GM19351 (cell line): Measurements from ENCODE around the gene CDAN1.
"Not testable (repeated sequence)": the region's sequence is repeated elsewhere in the genome, so short reads cannot be mapped to it uniquely, and the experiment has no call there.

Source experiments
- ATAC-seq: cut with Tn5 transposase; IDR thresholded peaks from one replicate; pipeline ENCODE4 v1.9.1; 2021; ENCODE audit warnings: mild to moderate bottlenecking, moderate library complexity; ENCODE audit not compliant: unreplicated experiment

The CDAN1 gene

GRCh38 chr15:42712584-42712983, 24.3 kb downstream of the CDAN1 start:
- ATAC-seq = no peak

GRCh38 chr15:42711746-42712145, 25.2 kb downstream of the CDAN1 start:
- no peak for ATAC-seq

- ATAC-seq = no peak
These were observed 26.3 kb downstream of the CDAN1 start for GRCh38 chr15:42710662-42711061.

- ATAC-seq = no peak
These were observed 28.9 kb downstream of the CDAN1 start for GRCh38 chr15:42707873-42708544.

- no peak for ATAC-seq
These were observed 29.9 kb downstream of the CDAN1 start for GRCh38 chr15:42707068-42707467.

- ATAC-seq = no peak
These were observed 31.6 kb downstream of the CDAN1 start for GRCh38 chr15:42705336-42705735.

- no peak for ATAC-seq
These were observed 32.4 kb downstream of the CDAN1 start for GRCh38 chr15:42704492-42704926.

- no peak for ATAC-seq
These were observed 40.3 kb downstream of the CDAN1 start for GRCh38 chr15:42696626-42697025.

- no peak for ATAC-seq
These were observed 41.3 kb downstream of the CDAN1 start for GRCh38 chr15:42695527-42696071.

GRCh38 chr15:42694398-42694797, 42.5 kb downstream of the CDAN1 start:
- no peak for ATAC-seq

- ATAC-seq = no peak
These were observed 43.0 kb downstream of the CDAN1 start for GRCh38 chr15:42693942-42694341.

- no peak for ATAC-seq
These were observed 43.4 kb downstream of the CDAN1 start for GRCh38 chr15:42693496-42693895.

- ATAC-seq = no peak
These were observed 43.9 kb downstream of the CDAN1 start for GRCh38 chr15:42692997-42693396.

GRCh38 chr15:42692536-42692935, 44.4 kb downstream of the CDAN1 start:
- ATAC-seq = no peak

GRCh38 chr15:42691770-42692169, 45.2 kb downstream of the CDAN1 start:
- ATAC-seq = no peak

GRCh38 chr15:42691308-42691707, 45.6 kb downstream of the CDAN1 start:
- ATAC-seq = no peak

GRCh38 chr15:42688301-42688700, 48.6 kb downstream of the CDAN1 start:
- no peak for ATAC-seq

GRCh38 chr15:42687740-42688139, 49.2 kb downstream of the CDAN1 start:
- no peak for ATAC-seq

- ATAC-seq = no peak
These were observed 50.6 kb downstream of the CDAN1 start for GRCh38 chr15:42686281-42686680.

- no peak for ATAC-seq
These were observed 55.8 kb downstream of the CDAN1 start for GRCh38 chr15:42681119-42681518.

GRCh38 chr15:42680142-42680482, 56.8 kb downstream of the CDAN1 start:
- ATAC-seq = not testable (repeated sequence)

GRCh38 chr15:42679285-42680141, 57.4 kb downstream of the CDAN1 start:
- no peak for ATAC-seq
